BLaER1 (cell line): ENCODE measurements around the gene ATP13A4.
A peak's percentile ranks its signal among the peaks of the same experiment; 100 is the strongest.

Source experiments
- H3K27ac ChIP-seq: shearing (Covaris generic); formaldehyde crosslinking; 2 replicates; pipeline ENCODE4 v1.8.1; 2022
- H3K27me3 ChIP-seq: shearing (Covaris generic); formaldehyde crosslinking; 2 replicates; pipeline ENCODE4 v1.8.1; 2022
- H3K36me3 ChIP-seq: shearing (Covaris generic); formaldehyde crosslinking; 2 replicates; pipeline ENCODE4 v1.8.1; 2022
- H3K4me1 ChIP-seq: shearing (Covaris generic); formaldehyde crosslinking; 2 replicates; pipeline ENCODE4 v1.8.1; 2022
- H3K4me2 ChIP-seq: shearing (Covaris generic); formaldehyde crosslinking; 2 replicates; pipeline ENCODE4 v1.8.1; 2022
- H3K4me3 ChIP-seq: shearing (Covaris generic); formaldehyde crosslinking; 2 replicates; pipeline ENCODE4 v1.8.1; 2022
- H3K9ac ChIP-seq: shearing (Covaris generic); formaldehyde crosslinking; 2 replicates; pipeline ENCODE4 v1.8.1; 2022
- H3K9me3 ChIP-seq: shearing (Covaris generic); formaldehyde crosslinking; 2 replicates; pipeline ENCODE4 v1.8.1; 2022
- H4K20me1 ChIP-seq: shearing (Covaris generic); formaldehyde crosslinking; 2 replicates; pipeline ENCODE4 v1.8.1; 2022
- Cebpa-rat ChIP-seq: shearing (Covaris generic); IDR thresholded peaks from 2 replicates; pipeline ENCODE4 v1.8.1; 2022

Gene ATP13A4

GRCh38 chr3:193554811-193555210 lies at the start of gene ATP13A4:
TSS of gene ATP13A4 (minus strand) at chr3:193554895. CDS start at chr3:193554799, 96 bp downstream.
- Histone ChIP-seq H3K9ac (no peak within 1 kb of the TSS), H3K9me3 (no peaks in the 10 kb centered on the region), H3K36me3 (no peaks in the 10 kb centered on the region), H3K4me1 (no peaks in the 10 kb centered on the region), H4K20me1 (no peaks in the 10 kb centered on the region), H3K27ac (no peak within 1 kb of the TSS), H3K4me2 (no peak within 1 kb of the TSS), H3K4me3 (no peak within 1 kb of the TSS), H3K27me3 (no peaks in the 10 kb centered on the region)
- no peak for TF ChIP-seq Cebpa-rat

GRCh38 chr3:193599393-193599792 lies 44.7 kb upstream of the ATP13A4 start:
- Histone ChIP-seq H3K36me3 (peaks cover 78% of the 10 kb centered on the region), H3K9me3 (no peaks in the 10 kb centered on the region), H3K27ac (no peak overlapping the region), H3K4me3 (no peak overlapping the region), H3K9ac (no peak overlapping the region), H3K4me2 (no peak overlapping the region), H3K4me1 (peaks cover 9% of the 10 kb centered on the region), H3K27me3 (no peaks in the 10 kb centered on the region), H4K20me1 (peaks cover 100% of the 10 kb centered on the region)
- no peak for TF ChIP-seq Cebpa-rat

- H4K20me1 ChIP-seq = peaks cover 94% of the 10 kb centered on the region
Measured at GRCh38 chr3:193598202-193598601, 43.5 kb upstream of the ATP13A4 start.

GRCh38 chr3:193595939-193596487 lies 41.3 kb upstream of the ATP13A4 start:
- H3K4me3 ChIP-seq = no peak overlapping the region
- TF ChIP-seq Cebpa-rat = no peak
- H3K4me2 ChIP-seq = no peak overlapping the region
- no peak overlapping the region for H3K9ac ChIP-seq
- H4K20me1 ChIP-seq = peaks cover 72% of the 10 kb centered on the region
- H3K36me3 ChIP-seq = peaks cover 45% of the 10 kb centered on the region
- H3K4me1 ChIP-seq = peaks cover 23% of the 10 kb centered on the region
- H3K27me3 ChIP-seq = no peaks in the 10 kb centered on the region
- no peak overlapping the region for H3K27ac ChIP-seq
- H3K9me3 ChIP-seq = no peaks in the 10 kb centered on the region

More at GRCh38 chr3:193598202-193598601, 43.5 kb upstream of the ATP13A4 start:
- H3K27ac ChIP-seq = no peak overlapping the region
- H3K27me3 ChIP-seq = no peaks in the 10 kb centered on the region
- no peak overlapping the region for H3K4me2 ChIP-seq
- H3K36me3 ChIP-seq = peaks cover 66% of the 10 kb centered on the region
- H3K9ac ChIP-seq = no peak overlapping the region
- H3K4me3 ChIP-seq = no peak overlapping the region
- no peaks in the 10 kb centered on the region for H3K9me3 ChIP-seq
- H3K4me1 ChIP-seq = peaks cover 14% of the 10 kb centered on the region
- TF ChIP-seq Cebpa-rat = no peak

GRCh38 chr3:193594946-193595689 lies 40.4 kb upstream of the ATP13A4 start:
- Histone ChIP-seq H4K20me1 (peaks cover 63% of the 10 kb centered on the region), H3K9me3 (no peaks in the 10 kb centered on the region), H3K4me2 (peak overlapping the region; percentile 78), H3K4me1 (peaks cover 23% of the 10 kb centered on the region), H3K27me3 (no peaks in the 10 kb centered on the region), H3K4me3 (no peak overlapping the region), H3K9ac (no peak overlapping the region), H3K27ac (no peak overlapping the region), H3K36me3 (peaks cover 39% of the 10 kb centered on the region)
- TF ChIP-seq Cebpa-rat = no peak

- Histone ChIP-seq H3K9me3 (no peaks in the 10 kb centered on the region), H4K20me1 (peaks cover 49% of the 10 kb centered on the region), H3K36me3 (peaks cover 24% of the 10 kb centered on the region), H3K27ac (peak overlapping the region; percentile 96), H3K4me3 (peak overlapping the region; percentile 99), H3K9ac (peak overlapping the region; percentile 97), H3K27me3 (no peaks in the 10 kb centered on the region), H3K4me1 (peaks cover 23% of the 10 kb centered on the region), H3K4me2 (peak overlapping the region; percentile 78)
- no peak for TF ChIP-seq Cebpa-rat
Measured at GRCh38 chr3:193593668-193594030, 39.0 kb upstream of the ATP13A4 start.

GRCh38 chr3:193592841-193593667 lies 38.4 kb upstream of the ATP13A4 start, which contains the start of gene OPA1:
TSS of gene OPA1 (plus strand) at chr3:193593208. CDS start at chr3:193593378, 170 bp downstream.
- Histone ChIP-seq H3K27ac (peak within 1 kb of the TSS; percentile 96), H3K4me2 (peak within 1 kb of the TSS; percentile 78), H3K9ac (peak within 1 kb of the TSS; percentile 97), H3K4me1 (peaks cover 23% of the 10 kb centered on the region), H3K36me3 (peaks cover 18% of the 10 kb centered on the region), H3K27me3 (no peaks in the 10 kb centered on the region), H3K9me3 (no peaks in the 10 kb centered on the region), H3K4me3 (peak within 1 kb of the TSS; percentile 99), H4K20me1 (peaks cover 43% of the 10 kb centered on the region)
- TF ChIP-seq Cebpa-rat = no peak

- Histone ChIP-seq H3K27me3 (no peaks in the 10 kb centered on the region), H4K20me1 (peaks cover 15% of the 10 kb centered on the region), H3K4me2 (no peak overlapping the region), H3K9me3 (no peaks in the 10 kb centered on the region), H3K27ac (no peak overlapping the region), H3K4me3 (no peak overlapping the region), H3K36me3 (no peaks in the 10 kb centered on the region), H3K9ac (no peak overlapping the region), H3K4me1 (peaks cover 23% of the 10 kb centered on the region)
- no peak for TF ChIP-seq Cebpa-rat
Measured at GRCh38 chr3:193590088-193590856, 35.6 kb upstream of the ATP13A4 start.

GRCh38 chr3:193589616-193590015 lies 34.9 kb upstream of the ATP13A4 start:
- H4K20me1 ChIP-seq = peaks cover 8% of the 10 kb centered on the region; the same call in 1 of the 2 replicates
- no peak overlapping the region for H3K27ac ChIP-seq
- no peak overlapping the region for H3K4me2 ChIP-seq
- H3K4me1 ChIP-seq = peaks cover 17% of the 10 kb centered on the region
- H3K27me3 ChIP-seq = no peaks in the 10 kb centered on the region
- H3K9ac ChIP-seq = no peak overlapping the region
- no peaks in the 10 kb centered on the region for H3K9me3 ChIP-seq
- TF ChIP-seq Cebpa-rat = no peak
- H3K4me3 ChIP-seq = no peak overlapping the region
- no peaks in the 10 kb centered on the region for H3K36me3 ChIP-seq
